ENCODE data around the gene NSG1.

The NSG1 gene

DNA sequence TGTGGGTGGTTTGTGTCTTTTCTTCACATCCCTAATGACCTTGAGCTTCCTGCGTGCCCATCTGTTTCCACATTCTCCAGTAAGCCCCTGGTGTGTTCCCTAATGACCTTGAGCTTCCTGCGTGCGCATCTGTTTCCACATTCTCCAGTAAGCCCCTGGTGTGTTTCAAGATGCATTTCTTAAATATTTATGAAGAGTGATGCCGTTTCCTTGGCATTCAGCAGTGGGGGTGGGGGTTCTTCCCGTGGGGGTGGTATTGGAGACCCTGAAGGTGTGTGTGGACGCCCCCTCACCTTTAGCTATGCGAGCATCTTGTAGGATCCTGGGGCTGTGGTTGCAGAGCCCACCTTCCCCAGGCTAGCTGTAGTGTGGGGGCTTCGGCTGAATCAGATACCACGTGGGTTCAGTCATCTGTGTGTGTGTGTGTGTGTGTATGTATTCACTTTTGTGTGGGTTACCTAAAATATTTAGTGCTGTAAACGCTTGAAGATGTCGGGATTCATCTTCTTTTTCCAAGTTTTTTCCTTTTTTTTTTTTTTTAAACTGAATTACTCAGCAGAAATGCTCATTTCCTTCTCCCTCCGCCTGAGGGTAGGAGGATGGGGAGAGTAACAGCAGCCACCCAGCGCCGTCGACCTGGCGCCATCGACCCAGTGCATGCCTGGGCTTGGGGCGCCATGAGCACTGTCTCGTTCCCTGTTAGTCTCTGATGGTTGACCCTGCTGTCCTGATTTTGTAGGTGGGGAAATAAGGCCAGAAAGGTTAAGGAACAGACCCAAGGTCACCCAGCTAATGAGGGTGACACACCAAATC lies 9.9 kb downstream of the NSG1 start:
- no peak for DNase-seq (ENCODE audit: low spot score)

DNA sequence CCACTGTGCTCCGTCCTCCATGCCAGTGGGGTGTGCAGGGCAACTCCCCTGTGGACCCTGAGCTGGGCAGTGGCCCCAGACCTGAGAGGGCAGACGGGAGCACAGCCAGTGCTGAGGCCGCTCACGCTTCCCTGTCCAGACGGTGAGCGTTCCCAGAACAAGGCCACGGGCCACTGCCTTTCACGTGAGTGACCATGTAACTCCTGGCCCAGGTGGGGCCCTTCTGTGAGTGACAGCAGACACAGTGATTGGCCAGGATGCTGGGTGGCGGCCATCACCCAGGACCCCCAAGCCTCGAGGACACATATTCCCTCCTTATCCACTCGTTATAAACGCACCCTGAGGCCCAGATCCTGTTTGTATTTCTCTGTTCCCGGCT lies 10.5 kb downstream of the NSG1 start:
- DNase-seq (ENCODE audit: low spot score) = no peak

DNA sequence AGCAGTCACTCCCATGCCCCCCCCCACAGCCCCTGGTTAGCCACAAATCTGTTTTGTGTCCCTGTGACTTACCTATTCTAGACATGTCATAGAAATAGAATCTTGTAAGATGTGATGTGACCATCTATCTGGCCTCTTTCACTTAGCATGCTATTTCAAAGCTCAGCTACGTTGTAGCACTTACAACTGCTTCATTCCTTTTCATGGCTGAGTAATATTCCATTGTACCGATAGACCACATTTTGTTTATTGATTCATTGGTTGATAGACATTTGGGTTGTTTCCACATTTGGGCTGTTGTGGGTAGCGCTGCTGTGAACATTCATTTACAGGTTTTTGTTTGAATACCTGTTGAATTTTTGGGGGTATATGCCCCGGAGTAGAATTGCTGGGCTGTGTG lies 11.5 kb downstream of the NSG1 start:
- no peak for DNase-seq (ENCODE audit: low spot score)

DNA sequence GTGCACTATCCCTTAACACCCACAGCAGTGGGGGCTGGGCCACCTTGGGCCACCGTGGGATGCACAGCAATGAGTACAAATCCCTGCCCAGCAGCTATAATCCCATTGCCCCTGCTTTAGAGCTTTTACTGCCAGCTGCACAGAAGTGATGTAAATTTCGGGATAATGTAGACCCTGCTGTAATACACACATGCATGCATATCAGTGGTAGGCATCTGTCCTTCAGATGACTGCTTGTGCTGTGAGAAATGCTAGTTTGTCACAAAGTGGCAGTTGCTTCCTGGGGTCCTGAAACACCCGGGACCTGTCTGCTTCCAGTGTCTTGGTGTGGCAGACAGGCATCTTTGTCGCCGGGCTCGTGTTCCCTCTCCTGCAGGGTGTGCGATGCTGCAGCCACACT lies 14.1 kb downstream of the NSG1 start:
- no peak for DNase-seq (ENCODE audit: low spot score)

DNA sequence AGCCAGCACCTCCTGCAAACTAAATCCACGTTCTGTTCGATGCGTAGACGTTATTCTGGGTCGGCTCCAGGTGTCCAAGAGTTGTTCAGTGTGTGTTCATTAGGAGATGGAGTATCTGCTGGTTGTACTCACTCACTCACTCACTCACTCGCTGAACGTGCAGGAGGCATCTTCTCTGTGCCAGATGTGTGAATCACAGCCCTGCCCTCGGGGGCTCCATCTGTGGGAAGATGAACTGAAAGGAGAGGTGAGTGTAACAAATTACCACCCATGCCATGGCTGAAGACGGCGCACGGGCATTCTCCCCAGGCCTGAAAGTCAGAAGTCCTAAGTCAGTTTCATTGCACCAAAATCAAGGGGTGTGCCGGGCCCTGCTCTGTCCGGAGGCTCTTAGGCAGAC lies 16.1 kb downstream of the NSG1 start:
- DNase-seq (ENCODE audit: low spot score) = no peak

DNA sequence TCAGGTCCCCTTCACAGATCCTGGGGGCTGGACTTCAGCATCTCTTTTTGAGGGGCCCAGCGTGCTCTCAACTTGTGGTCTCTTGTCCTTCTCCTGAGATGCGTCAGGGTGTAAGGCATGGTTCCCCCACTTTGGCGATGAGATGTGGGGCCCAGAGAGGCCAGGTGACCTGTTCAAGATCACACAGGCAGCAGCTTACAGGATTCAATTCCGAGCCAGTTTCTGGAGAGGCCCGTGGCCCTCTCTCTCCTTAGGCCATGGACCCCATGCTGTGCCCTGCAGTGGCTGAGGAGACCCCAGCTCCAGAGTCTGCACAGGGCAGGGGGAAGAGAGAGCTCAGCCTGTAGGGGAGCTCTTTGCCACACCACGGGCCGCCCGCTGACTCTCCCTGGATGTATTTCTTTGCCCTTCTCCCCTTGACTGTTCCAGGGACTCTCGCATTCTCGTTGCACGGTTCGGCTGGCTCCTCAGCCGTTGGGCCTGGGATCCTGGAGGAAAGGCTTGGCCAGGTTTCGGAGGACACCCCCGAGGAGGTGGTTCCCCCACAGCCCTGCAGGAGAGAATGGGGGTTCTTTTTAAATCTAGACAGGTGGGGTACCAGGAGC lies 18.6 kb downstream of the NSG1 start:
- DNase-seq (ENCODE audit: low spot score) = no peak

DNA sequence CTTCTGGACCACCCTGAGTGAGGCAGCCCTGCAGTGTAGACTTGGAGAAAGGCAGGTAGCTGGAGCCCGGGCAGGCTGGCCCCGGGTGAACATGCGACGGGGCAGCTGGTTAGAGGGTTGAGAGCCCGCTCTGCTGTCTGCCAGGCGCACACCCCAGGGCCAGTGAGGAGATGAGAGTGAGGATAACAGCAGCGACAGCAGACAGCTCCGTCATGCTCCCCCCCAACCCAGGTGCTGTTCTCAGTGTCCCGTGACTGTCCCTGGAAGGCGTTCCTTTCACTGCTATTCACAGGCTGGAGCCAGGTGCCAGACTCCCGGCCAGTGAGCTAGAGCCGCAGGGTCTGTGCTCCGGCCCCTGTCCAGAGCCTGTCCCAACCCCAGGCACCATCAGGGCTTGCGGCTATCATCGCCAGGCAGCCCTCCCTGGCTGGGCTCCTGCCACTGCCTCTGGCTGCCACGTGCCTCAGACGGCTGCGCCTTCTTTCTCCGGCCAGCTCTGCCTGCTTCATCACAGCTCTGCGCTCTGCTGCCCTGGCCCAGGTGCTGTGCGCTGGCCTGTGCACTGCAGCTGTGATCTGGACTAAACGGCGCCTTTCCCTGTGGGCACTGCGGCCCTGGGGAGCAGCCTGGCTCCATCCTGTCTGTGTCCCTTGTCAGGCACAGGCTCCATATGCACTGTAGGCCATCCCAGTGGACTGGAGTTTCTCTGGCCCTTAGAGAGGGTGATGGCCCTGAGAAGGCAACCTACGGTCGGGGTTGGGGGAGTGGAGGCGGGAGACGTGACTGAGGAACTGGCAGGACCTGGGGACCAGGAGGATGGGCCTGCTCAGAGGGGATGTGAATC lies 19.8 kb downstream of the NSG1 start:
- DNase-seq (ENCODE audit: low spot score) = no peak

DNA sequence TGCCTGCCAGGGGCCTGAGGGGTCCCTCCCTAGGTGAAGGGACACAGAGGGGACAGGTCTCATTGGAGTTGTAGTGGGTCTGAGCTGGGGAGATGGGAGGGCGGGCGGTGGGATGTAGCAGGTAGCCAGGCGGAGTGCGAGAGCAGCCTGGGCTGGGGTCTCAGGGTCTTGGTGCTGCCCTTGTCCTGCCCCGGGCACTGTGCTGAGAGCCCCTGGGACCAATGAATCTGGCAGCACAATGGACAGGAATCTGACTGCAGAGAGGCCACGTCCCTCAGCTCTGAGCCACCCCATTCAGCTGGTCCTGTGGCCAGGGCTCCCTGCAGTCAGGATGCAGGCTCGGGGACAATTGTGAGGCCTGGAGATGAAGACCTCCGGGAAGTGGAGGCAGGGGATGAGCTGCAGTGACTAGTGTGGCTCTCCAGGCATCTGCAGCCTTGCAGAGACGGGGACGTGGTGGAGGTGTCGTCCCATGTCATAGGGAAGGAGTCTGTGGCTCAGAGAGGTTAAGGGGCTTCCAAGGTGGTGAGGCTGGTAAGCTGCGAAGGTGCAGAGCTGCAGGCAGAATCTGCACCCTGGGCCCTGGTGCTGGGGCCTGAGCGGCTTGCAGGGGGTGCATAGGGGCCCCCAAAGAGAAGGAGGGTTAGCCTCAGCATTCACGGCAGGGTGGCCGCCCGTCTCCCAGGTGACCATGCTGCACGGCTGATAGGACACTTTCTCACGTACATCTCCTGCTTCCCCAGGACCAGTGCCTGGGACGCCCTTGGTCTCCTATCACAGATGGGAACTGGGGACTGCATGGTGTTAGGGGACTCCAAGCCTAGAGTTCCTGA lies 20.6 kb downstream of the NSG1 start:
- DNase-seq (ENCODE audit: low spot score) = no peak

DNA sequence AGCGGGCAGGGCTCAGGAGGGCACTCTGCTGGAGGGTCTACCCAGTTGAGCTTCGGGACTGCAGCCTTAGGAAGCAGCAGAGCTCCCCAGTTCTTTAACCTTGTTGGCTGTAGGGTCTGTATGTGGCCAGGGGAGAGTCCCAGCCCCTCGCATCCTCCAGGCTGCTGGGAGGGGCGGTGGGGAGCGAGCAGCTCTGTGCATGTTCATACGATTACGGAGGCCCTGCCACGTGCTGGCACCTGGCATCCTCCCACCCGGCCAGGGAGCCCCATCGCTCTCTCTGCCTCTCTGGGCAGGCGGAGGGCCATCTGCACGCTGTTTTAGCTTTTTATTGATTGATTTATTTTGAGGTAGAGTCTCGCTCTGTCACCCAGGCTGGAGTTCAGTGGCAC lies 21.2 kb downstream of the NSG1 start:
- no peak for DNase-seq (ENCODE audit: low spot score)

DNA sequence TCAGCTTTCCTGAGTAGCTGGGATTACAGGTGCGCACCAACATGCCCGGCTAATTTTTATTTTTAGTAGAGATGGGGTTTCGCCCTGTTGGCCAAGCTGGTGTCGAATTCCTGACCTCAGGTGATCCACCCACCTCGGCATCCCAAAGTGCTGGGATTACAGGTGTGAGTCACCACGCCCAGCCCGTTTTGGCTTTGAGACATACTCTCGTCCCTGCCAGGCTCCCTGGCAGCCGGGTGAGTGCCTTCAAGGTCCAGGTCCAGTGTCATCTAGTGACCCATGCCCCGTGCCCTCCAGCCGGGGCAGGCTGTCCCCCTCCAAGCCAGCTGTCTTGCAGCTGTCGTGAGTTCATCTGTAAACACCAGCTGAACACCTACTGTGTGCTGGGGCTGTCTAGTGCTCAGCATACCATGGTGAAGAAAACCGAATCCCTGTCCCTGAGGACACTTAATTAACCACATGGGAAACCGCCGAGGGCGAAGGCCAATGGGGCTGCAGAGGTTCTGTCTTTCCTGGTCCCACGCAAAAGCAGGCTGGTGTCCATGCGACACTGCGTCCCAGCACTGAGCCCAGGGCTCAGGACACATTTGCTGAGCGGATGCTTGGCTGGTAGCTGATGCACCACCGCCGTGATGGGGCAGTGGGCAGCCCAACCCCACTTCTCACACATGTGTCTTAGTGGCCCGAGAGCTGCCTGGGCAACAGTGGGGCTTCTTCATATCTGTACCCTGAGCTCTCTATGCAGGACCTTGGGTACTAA lies 21.9 kb downstream of the NSG1 start:
- no peak for DNase-seq (ENCODE audit: low spot score)

DNA sequence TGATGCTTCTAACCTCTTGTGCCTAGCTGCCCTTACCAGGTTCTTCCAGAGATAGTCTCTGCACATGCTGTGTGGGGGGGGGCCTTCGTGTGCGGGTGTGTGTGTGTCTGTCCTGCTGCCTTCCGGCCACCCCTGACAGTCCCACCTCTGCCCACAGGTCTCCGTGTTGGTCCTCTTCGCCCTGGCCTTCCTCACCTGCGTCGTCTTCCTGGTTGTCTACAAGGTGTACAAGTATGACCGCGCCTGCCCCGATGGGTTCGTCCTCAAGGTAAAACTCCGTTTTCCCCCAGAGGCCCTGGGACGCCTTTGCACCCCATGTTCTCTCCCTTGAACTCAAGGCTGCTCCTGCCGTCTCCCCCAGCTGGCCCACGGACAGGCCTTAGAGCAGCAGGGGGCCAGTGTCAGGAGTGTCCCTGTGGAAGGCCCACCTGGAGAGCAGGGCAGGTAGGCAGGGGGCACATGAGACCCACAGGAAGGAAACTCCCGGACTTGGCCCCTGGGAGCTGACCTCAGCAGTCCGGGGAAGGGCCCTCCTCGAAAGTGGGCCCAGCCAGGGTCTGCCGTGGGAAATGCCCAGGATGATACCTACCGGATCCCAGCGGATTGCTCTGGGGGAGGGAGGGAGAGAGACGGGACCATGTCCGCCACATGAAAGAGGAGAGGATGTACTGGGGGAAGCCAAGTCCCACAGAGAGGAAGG lies 22.7 kb downstream of the NSG1 start:
- DNase-seq (ENCODE audit: low spot score) = no peak

DNA sequence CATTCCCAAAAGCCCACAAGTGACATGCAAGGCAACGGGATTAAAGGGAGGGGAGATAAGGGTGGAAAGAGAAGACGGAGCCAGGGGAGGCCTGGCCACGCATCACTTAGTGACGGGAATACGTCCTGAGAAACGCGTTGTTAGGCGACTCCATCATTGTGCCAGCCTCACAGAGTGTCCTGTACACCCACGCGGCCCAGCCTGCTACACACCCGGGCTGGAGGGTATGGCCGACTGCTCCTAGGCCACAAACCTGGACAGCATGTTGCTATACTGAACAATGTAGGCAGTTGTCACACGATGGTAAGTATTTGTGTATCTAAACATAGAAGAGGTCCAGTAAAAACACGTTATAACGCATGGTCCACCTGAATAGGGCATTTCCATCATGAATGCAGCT lies 23.4 kb downstream of the NSG1 start:
- DNase-seq (ENCODE audit: low spot score) = no peak

DNA sequence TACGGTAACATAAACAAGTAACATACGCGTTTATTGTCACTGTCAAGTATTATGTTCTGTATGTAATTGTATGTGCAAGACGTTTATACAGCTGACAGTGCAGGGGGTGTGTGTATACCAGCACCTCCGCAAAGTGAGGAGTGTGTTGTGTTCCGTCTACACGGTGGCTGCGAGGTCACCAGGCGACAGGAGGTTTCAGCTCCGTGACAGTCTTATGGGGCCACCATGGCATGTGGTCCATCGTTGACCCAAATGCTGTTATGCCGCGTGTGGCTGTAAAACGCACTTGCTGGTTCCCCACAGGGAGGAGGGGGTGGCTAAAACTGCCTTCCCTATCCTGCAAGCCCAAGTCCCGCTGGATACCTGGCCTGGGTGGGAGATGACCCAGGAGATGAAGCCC lies 25.0 kb downstream of the NSG1 start:
- no peak for DNase-seq (ENCODE audit: low spot score)

DNA sequence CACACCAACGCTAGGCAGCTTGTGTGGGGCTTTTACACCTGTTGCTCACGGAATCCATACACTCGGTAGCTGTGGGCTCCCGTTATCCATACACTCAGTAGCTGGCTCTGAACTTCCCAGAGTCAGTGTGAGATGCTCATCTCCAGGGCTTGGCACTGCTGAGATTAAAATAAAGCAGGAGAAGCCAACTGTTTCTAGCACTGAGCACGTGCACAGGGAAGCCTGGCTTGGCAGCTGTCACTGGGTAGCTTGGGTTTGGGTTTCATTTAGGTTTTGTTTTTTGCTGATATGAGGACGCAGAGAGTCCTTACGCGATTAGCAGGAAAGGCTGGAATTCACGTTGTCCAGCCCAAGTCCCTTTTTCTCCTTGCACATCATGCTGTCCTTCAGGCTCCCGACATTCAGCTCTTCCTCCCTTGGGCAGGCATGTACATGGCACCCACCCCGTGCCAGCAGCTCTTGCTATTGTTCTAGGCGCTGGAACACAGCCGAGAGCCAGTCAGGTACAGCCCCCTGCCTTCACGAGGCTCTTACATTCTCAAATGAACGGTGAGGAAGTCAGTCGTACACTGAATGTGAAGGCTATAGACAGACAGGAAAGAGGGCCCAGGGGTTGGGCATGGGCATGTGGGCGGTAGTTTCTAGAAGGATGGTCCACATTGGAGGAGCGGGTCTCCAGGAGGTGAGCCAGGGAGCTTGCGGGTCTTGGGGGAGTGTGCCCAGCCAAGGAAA lies 25.9 kb downstream of the NSG1 start:
- DNase-seq (ENCODE audit: low spot score) = no peak

DNA sequence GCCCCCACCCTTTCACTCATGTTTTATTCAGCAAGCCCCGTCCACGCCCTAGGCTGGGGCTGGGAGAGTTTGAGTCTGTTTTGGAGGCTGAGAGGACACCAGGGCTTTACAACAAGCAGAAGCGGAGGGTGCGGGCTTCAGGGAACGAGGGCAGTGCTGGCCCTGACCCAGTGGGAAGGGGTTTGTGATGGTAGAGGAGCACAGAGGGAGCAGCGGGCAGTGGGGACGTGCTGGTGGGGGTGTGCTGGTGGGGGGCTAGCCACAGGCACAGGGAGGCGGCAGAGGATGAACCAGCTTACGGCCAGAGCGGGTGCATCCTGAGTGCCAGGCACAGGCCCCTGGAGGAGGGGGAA lies 26.4 kb downstream of the NSG1 start:
- DNase-seq (ENCODE audit: low spot score) = no peak

DNA sequence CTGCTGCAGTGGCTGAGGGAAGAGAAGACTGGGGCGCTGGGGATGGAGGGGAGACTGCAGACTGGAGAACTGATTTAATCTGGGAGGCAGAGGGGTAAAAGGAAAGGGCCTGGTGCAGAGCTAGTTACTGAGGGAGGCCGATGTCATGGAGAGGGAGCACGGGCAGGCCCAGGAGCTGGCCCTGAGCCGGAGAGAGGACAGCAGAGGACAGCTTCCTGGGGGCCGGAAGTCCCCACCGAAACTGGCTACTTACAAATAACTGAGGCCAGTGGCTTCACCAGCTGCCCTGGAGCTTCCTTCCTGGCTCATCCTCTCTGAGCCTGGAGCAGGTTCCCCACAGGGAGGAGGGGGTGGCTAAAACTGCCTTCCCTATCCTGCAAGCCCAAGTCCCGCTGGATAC lies 26.9 kb downstream of the NSG1 start:
- no peak for DNase-seq (ENCODE audit: low spot score)

DNA sequence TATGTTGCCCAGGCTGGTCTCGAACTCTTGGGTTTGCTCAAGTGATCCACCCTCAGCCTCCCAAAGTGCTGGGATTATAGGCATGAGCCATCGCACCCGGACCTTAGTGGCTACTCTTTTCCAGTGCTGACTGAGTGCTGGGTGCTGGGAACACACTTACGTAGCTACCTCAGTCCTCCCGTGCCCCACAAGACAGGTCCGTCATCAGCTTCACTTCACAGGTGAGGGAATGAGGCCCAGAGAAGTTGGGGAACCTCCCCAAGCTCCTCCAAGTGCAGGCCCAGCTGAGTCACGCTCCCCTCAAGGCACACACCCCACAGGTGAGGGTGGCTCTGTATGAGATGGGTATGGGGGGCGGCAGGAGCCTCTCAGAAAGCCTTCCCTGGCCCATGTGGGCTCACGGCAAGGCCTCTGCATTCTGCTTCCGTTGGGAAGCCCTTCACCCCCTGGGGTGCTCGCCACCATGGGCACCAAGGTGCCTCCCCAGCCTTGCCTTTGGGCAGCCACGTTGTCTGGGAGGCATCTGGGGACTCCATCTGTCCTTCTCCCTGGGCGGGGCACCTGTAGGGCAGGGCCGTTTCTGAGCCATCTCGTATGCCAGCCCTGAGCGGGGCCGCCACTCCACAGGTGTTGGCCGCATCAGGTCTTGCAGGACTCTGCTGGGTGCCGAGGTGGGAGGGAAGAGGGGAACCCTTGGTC lies 28.4 kb downstream of the NSG1 start:
- DNase-seq (ENCODE audit: low spot score) = no peak

DNA sequence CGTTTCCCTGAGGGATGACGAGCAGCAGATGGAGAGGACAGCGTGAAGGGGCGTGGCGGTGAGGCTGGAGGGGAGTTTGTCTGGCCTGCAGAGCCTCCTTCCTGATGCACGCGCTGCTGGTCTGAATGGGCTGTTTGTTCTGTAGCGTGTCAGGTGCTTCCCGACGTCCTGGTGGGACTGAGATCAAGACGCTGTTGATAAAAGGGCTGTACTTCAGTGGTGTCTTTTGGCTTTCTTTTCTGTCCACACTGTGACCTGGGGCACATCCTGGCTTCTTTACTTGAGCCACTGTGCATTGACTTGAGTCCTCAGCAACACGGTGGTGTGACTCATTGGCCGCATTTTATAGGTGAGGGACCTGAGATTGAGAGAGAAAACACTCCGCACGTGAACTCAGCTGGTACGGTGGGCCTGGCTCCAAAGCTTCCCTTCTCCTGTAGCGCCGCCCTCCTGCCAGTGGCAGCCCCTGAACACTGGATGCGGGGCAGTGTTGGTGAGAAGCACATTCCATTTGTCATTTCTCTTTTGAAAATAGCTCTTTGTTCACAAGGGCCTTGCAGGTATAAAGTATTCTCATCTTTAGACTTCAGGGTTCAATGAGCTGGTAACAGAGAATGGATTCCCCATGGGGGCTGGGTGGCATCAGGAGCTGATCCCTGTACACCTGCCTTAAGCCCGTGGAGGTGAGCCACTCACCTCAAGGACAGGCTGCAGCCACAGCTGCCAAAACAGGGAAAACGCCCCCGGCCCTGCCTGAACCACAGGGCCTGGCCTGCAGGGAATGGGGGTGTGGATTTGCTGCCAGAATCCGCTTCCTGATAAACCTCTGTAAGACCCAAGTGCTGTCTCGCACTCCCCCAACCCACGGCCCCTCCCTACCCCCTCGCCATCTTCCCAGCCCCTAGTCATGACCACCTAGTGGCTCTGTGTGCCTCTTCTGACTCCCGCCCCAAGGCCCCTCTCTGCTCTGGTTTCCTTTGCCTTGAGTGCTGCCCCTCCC lies 29.2 kb downstream of the NSG1 start:
- no peak for DNase-seq (ENCODE audit: low spot score)

Measured in left forelimb (tissue), 1 donor.